Neural cell (in vitro differentiated cells): ENCODE data around the gene FXYD6. TPM values are rescaled to one million over a fixed set of nuclear protein-coding genes. Genes with fewer than 3 reads are reported as not detected.

ENCODE experiments used
- H2AFZ ChIP-seq: fragments of 200-600, 300-800 bp; sonication (generic), shearing (Covaris generic); 2 replicates; pipeline ENCODE4 v1.6.0; 2014; ENCODE audit warnings: low read depth, mild to moderate bottlenecking, antibody characterized with exemption, low read length, moderate library complexity
- H3F3A ChIP-seq: fragments of 200-600 bp; shearing (Covaris generic); 2 replicates; pipeline ENCODE4 v1.6.1; 2016; ENCODE audit warnings: mild to moderate bottlenecking, moderate library complexity, mixed read lengths, antibody characterized with exemption, low read length; ENCODE audit not compliant: insufficient read depth, poor library complexity, severe bottlenecking
- H3K27ac ChIP-seq: fragments of 200-600, 300-800 bp; sonication (generic), shearing (Covaris generic); 2 replicates; pipeline ENCODE4 v1.5.1; 2014; ENCODE audit warnings: mild to moderate bottlenecking, low read length, moderate library complexity
- H3K27me3 ChIP-seq: fragments of 300-800, 200-600 bp; sonication (generic), shearing (Covaris generic); 2 replicates; pipeline ENCODE4 v1.6.0; 2014; ENCODE audit warnings: mild to moderate bottlenecking, low read depth, low read length, moderate library complexity; ENCODE audit not compliant: insufficient read depth
- H3K36me3 ChIP-seq: fragments of 300-800, 200-600 bp; sonication (generic), shearing (Covaris generic); 2 replicates; pipeline ENCODE4 v1.5.1; 2014; ENCODE audit warnings: mild to moderate bottlenecking, antibody characterized with exemption, low read length, moderate library complexity; ENCODE audit not compliant: insufficient read depth
- H3K4me2 ChIP-seq: fragments of 300-800, 200-600 bp; sonication (generic), shearing (Covaris generic); 2 replicates; pipeline ENCODE4 v1.6.0; 2014; ENCODE audit warnings: mild to moderate bottlenecking, low read length
- H3K4me3 ChIP-seq: fragments of 300-800, 200-600 bp; sonication (generic), shearing (Covaris generic); 2 replicates; pipeline ENCODE4 v1.5.1; 2014; ENCODE audit warnings: mild to moderate bottlenecking, low read length, moderate library complexity
- H3K79me2 ChIP-seq: fragments of 200-600 bp; shearing (Covaris generic); replicated peaks from 2 replicates; pipeline ENCODE4 v1.6.0; 2014; ENCODE audit warnings: mild to moderate bottlenecking, low read length, moderate library complexity; ENCODE audit not compliant: insufficient read depth
- H3K9ac ChIP-seq: fragments of 300-800, 200-600 bp; sonication (generic), shearing (Covaris generic); 2 replicates; pipeline ENCODE4 v1.6.1; 2016; ENCODE audit warnings: mild to moderate bottlenecking, low read length, mixed read lengths
- H3K9me2 ChIP-seq: fragments of 200-600 bp; shearing (Covaris generic); 2 replicates; pipeline ENCODE4 v1.6.1; 2016; ENCODE audit warnings: mild to moderate bottlenecking, low read length, mixed read lengths; ENCODE audit not compliant: insufficient read depth
- H3K9me3 ChIP-seq: fragments of 200-600, 300-800 bp; sonication (generic), shearing (Covaris generic); 2 replicates; pipeline ENCODE4 v1.6.1; 2016; ENCODE audit warnings: mild to moderate bottlenecking, mixed run types, low read length, moderate library complexity, mixed read lengths
- H4K20me1 ChIP-seq: fragments of 200-600 bp; shearing (Covaris generic); 2 replicates; pipeline ENCODE4 v1.6.1; 2016; ENCODE audit warnings: mild to moderate bottlenecking, mixed run types; ENCODE audit not compliant: insufficient read depth
- CTCF ChIP-seq: fragments of 450-650 bp; IDR thresholded peaks from 2 replicates; pipeline ENCODE4 v1.5.1; 2014; ENCODE audit warnings: antibody characterized with exemption, mild to moderate bottlenecking, moderate library complexity; ENCODE audit not compliant: poor library complexity, severe bottlenecking
- EP300 ChIP-seq: fragments of 450-650 bp; conservative IDR thresholded peaks from 2 replicates; pipeline ENCODE4 v1.6.1; 2014; ENCODE audit warnings: antibody characterized with exemption, mild to moderate bottlenecking, moderate library complexity; ENCODE audit not compliant: poor library complexity, severe bottlenecking
- EZH2 ChIP-seq: fragments of 200-600, 300-800 bp; shearing (Covaris generic), sonication (generic); IDR thresholded peaks from 2 replicates; pipeline ENCODE4 v1.6.1; 2014; ENCODE audit warnings: antibody characterized with exemption, low read length, borderline replicate concordance, mild to moderate bottlenecking; ENCODE audit not compliant: insufficient read depth, poor library complexity, severe bottlenecking
- MXI1 ChIP-seq: fragments of 450-650 bp; conservative IDR thresholded peaks from 2 replicates; pipeline ENCODE4 v1.6.1; 2014; ENCODE audit warnings: antibody characterized with exemption, mild to moderate bottlenecking; ENCODE audit not compliant: poor library complexity, severe bottlenecking
- POLR2AphosphoS5 ChIP-seq: IDR thresholded peaks from 2 replicates; pipeline ENCODE4 v1.6.1; 2012
- RAD21 ChIP-seq: fragments of 450-650 bp; conservative IDR thresholded peaks from 2 replicates; pipeline ENCODE4 v1.6.1; 2014; ENCODE audit warnings: antibody characterized with exemption, mild to moderate bottlenecking, moderate library complexity
- REST ChIP-seq: IDR thresholded peaks from 2 replicates; pipeline ENCODE4 v1.6.1; 2012; ENCODE audit warnings: borderline replicate concordance
- SMC3 ChIP-seq: fragments of 450-650 bp; conservative IDR thresholded peaks from 2 replicates; pipeline ENCODE4 v1.6.1; 2014; ENCODE audit warnings: antibody characterized with exemption, mild to moderate bottlenecking, moderate library complexity; ENCODE audit not compliant: poor library complexity
- TAF1 ChIP-seq: IDR thresholded peaks from 2 replicates; pipeline ENCODE4 v1.6.1; 2012; ENCODE audit warnings: low read depth
- polyA plus RNA-seq: library from polyadenylated mRNA; depleted of rRNA; stranded (reverse); fragments of >200 nt; gene quantifications from 2 replicates; pipeline ENCODE4 v1.2.3, GENCODE V29; 2014

Gene FXYD6
- polyA plus RNA-seq, 1 donor from 2014 or later = 218 TPM

GRCh38 chr11:117790279-117790678 is 86.2 kb downstream of the FXYD6 start:
- Histone ChIP-seq H4K20me1 (no peaks in the 10 kb centered on the region), H3K4me2 (no peak overlapping the region), H3K27me3 (peaks cover 21% of the 10 kb centered on the region), H2AFZ (no peak overlapping the region), H3K9me2 (no peaks in the 10 kb centered on the region), H3K36me3 (no peaks in the 10 kb centered on the region), H3K79me2 (no peaks in the 10 kb centered on the region), H3K27ac (no peak overlapping the region), H3K9me3 (no peaks in the 10 kb centered on the region), H3K9ac (no peak overlapping the region), H3F3A (no peaks in the 10 kb centered on the region), H3K4me3 (no peak overlapping the region)
- TF ChIP-seq RAD21 (no peak), CTCF (no peak), MXI1 (no peak), SMC3 (no peak), EZH2 (no peak), EP300 (no peak), TAF1 (no peak), POLR2AphosphoS5 (no peak), REST (no peak)

GRCh38 chr11:117789241-117789640 is 87.2 kb downstream of the FXYD6 start:
- Histone ChIP-seq H3K9me3 (no peaks in the 10 kb centered on the region), H3K79me2 (no peaks in the 10 kb centered on the region), H3K4me3 (no peak overlapping the region), H2AFZ (no peak overlapping the region), H3K4me2 (no peak overlapping the region), H3K27ac (no peak overlapping the region), H4K20me1 (no peaks in the 10 kb centered on the region), H3K9me2 (no peaks in the 10 kb centered on the region), H3K36me3 (no peaks in the 10 kb centered on the region), H3F3A (no peaks in the 10 kb centered on the region), H3K27me3 (peaks cover 11% of the 10 kb centered on the region), H3K9ac (no peak overlapping the region)
- TF ChIP-seq EP300 (no peak), POLR2AphosphoS5 (no peak), MXI1 (no peak), TAF1 (no peak), EZH2 (no peak), RAD21 (no peak), REST (no peak), CTCF (no peak), SMC3 (no peak)
